DMS79 (cell line): Measurements from ENCODE around the gene ALDH1A1.

Experiments
- DNase-seq: peaks from one replicate; lab custom pipeline; 2025; lab: John Stamatoyannopoulos, UW

Gene ALDH1A1

DNA sequence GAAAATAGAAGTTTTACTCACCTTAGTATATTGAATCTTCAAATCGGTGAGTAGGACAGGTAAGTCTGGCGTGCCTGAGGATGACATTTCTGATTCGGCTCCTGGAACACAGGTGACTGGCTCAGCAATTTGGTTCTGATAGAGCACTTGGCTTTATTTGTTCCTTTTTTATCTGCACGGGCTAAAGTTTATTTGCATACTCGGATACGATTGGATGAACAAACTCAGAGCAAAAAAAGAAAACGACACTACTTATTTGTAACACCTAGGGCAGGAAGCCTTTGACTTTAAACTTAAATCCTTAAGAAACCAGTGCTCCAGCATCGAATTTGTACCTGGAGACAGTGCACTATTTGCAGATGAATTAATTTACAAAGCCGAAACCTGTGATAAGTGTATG is at the start of gene ALDH1A1:
ALDH1A1 (minus strand) TSS at position 140 of the 400 bp plus-strand sequence; CDS start at position 87, 53 bp downstream.
- DNase-seq = no peak

DNA sequence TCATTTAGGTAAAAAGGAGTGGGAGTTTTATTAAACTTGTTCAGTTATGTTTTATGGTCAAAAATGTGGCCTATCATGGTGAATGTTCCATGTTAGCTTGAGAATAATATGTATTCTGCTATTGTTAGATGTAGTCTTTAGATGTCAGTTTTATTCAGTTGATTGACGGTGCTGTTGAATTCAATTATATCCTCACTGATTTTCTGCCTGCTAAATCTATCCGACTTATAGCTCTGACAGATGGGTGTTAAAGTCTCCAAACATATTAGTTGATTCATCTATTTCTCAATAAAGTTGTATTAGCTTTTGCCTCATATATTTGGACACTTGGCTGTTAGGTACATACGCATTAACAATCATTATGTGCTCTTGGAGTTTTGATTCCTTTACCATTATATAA is 49.0 kb upstream of the ALDH1A1 start:
- DNase-seq = no peak

DNA sequence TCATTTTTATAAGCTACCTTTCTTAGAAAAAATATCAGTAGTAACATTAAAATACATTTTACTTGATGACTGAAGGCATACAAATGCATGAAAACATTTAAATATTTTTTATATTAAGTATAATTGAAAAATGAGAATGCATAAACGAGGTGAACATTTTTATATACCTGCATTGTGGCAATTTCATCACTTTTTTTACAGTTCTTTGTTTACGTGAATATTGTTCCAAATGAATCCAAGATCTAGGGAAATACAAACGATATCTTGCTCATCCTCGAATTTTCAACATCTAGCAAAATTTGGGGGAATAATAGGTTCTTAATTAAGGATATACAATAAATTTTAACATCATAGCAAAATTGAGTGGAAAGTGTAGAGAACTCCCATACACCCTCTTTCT is 45.5 kb upstream of the ALDH1A1 start:
- DNase-seq = no peak

DNA sequence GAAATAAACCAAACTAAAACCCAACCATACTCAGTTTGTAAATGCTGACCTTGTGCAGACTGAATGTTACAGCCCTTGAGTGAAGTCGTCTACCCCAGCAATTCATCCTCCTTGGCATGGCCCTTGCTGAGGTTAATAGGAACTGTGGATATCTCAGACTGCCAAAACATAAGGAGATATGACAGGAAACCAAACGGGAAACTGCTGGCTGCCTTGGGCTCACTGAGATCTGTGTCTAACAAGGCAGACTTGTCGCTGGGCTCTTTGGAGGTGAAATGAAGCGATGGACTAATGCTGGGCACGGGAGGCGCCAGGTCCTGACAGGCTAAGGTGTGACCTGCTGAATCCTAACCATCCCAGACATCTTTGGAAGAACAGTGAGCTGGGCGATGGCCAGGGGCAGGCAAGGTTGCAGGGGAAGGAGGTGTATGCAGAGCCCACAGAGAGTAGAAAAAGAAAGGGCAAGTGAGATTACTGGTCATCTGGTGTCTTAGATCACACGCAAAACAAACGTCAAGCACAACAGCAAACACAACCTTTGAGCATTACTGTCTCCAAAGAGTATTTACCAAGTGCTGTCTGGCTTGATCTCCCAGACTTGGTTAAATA is 44.6 kb upstream of the ALDH1A1 start:
- DNase-seq = no peak

- no peak for DNase-seq
Observed at GRCh38 chr9:72996684-72997314, 43.9 kb upstream of the ALDH1A1 start.

DNA sequence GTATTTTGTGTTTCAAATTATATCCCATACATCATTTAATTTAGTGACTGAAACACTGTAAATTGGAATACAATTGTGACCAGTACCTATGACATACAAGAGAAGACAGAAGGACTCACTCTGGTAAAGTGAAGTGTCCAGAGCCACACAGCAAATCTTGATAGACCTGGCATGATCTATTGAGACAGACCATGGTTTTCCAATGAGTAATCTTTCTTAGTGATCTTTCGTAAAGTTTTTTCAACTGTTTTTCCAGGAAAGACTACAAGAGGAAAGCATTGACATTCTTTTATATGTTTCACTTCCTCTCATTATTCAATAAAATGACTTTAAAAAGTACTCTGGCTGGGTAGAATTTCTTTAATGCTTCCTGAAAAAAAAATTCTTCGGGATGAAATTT is 43.3 kb upstream of the ALDH1A1 start:
- no peak for DNase-seq

GRCh38 chr9:72995131-72996024 is 42.5 kb upstream of the ALDH1A1 start:
- no peak for DNase-seq

DNA sequence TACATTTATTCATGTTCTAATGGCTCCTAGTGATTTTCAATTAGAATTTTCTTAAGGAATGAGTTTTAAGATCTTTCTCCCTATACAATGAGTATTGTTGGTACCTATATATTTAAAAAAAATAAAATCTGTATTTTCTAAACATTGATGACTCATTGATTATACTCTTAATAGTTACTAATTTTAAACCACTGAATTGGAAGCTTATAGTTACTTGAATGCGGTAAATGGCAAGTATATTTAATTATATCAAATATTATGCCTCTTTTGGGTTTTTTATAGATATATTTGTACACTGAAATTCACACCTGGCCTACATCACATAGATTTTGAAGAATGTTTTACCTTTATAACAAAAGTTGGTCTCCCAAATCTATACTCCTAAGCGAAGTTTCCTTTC is 38.9 kb upstream of the ALDH1A1 start:
- no peak for DNase-seq

- no peak for DNase-seq
Observed at GRCh38 chr9:72990397-72991182, 37.7 kb upstream of the ALDH1A1 start.

GRCh38 chr9:72986522-72987116 is 33.8 kb upstream of the ALDH1A1 start:
- DNase-seq = no peak

DNA sequence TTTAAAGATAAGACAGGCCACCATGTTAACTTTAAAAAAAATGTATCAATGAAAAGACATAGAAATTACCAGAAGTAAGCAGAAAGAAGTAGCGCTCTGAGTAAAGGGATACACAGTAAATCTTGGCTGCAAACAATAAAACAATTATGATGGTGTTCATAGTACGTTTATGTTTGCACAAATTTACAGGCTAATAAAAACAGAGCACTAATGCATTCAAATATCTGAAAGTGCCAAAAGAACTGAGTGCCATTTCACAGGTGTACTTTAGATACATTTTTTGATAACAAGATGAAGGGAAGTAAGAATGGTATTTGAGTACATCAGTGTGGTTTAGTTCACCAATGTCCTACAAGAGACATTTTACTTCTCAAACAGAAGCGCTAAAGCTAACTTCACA is 32.9 kb upstream of the ALDH1A1 start:
- DNase-seq = no peak

- DNase-seq = no peak
Observed at GRCh38 chr9:72984991-72985390, 32.1 kb upstream of the ALDH1A1 start.

DNA sequence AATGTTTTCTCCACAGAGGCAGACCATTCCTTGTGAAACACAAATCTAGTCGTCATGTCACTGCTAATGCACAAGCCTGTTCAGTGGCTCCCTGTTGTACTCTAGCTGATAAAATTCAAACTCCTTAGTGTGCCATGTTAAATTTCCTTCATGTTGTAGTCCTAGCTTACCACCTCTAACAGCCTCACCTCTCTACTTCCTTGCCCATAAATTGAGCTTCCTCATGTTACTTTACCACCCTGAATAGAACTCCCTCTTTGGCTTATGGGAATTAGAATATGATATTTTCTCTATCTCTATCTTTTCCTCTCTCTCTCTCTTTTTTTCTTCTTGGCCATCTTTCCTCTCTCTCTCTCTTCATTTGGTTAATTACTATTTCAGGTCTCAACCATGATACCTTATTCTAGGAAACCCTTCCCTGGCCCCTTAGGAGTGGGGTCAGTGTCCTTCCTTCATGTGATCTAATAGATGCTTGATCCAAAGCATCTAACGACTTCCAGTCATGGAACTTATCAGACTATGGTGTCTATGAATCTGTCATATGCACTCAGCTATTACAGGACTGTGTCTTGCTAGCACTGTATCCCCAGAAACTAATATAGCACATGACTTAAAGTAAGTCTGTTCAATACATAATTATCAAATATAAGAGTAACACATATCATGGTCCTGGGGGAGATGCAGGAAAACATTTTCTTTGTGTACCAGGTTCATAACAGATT is 31.5 kb upstream of the ALDH1A1 start:
- DNase-seq = no peak

GRCh38 chr9:72983512-72984225 is 30.8 kb upstream of the ALDH1A1 start:
- no peak for DNase-seq

DNA sequence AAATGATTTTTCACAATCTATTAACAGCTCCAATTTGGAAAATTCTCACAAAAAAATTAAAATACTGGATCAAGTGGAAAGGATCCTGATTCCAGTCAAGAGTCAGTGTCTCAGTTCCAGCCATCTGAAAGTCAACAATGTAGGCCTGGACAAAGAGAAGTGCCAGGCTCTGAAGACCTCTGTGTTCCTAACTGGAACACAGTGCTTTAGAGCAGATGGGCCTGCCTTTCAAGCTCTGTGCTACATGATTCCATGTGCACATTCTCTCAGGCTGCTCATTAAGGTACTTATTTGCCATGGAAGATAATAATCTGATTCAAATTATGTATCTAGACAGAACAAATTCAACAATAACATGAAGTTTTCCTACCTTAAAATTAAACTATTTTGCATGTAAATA is 30.2 kb upstream of the ALDH1A1 start:
- no peak for DNase-seq

DNA sequence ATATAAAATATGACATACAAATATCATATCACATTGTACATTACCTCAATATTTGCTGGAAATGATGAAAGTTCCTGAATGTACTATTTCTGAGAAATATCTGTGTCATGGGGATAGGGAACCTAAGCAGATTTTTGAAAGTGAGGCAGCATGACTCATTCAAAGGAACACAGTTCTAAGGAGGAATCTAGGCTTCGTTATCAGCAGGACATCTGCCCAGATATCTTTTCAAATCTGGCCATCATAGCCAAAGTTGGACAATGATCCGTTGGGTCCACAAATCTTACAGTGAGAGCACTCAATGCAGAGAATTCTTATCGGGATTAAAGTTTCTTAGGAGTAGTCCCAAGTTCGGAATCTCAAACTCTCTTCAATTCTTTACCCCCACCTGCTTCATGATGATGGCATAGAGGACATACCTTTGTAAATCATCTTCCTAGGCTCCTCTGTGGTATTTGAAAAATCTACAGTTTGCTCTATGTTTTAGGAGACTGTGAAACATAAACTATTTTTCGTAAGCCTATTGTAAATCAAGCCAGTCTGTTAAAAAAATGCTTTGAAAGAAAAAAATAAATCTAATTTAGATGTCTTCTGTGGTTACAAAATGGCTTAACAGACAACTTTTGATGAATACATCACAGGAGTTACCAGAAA is 29.4 kb upstream of the ALDH1A1 start:
- DNase-seq = no peak

- DNase-seq = no peak
Observed at GRCh38 chr9:72981433-72981832, 28.6 kb upstream of the ALDH1A1 start.

GRCh38 chr9:72980600-72981265 is 27.9 kb upstream of the ALDH1A1 start:
- no peak for DNase-seq

- DNase-seq = no peak
Observed at GRCh38 chr9:72980183-72980582, 27.3 kb upstream of the ALDH1A1 start.
